HuH-7 (cell line): ENCODE data around the gene SUSD4.

Experiments used
- DNase-seq: peaks from one replicate; pipeline ENCODE4 v3.0.0; 2011; ENCODE audit warnings: low spot score

The SUSD4 gene

GRCh38 chr1:223183268-223183862, 180.6 kb downstream of the SUSD4 start:
- DNase-seq, result no peak

- DNase-seq, result no peak
Observed at GRCh38 chr1:223180731-223181321, 183.2 kb downstream of the SUSD4 start.

GRCh38 chr1:223179786-223180185, 184.2 kb downstream of the SUSD4 start:
- DNase-seq, result no peak

DNA sequence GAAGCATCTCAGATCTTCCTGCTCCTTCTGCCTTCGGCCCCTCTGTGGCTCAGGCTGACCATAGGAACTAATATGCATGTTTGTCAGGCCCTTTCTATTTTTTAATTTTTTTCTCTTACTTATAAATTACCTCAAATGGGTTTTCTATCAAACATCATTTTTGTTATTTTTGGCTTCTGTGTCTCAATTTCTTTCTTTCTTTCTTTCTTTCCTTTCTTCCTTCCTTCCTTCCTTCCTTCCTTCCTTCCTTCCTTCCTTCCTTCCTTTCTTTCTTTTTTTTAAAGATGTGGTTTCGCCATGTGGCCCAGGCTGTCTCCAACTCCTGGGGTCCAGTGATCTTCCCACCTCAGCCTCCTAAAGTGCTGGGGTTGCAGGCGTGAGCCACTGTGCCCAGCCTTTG, 184.7 kb downstream of the SUSD4 start:
- DNase-seq, result no peak

DNA sequence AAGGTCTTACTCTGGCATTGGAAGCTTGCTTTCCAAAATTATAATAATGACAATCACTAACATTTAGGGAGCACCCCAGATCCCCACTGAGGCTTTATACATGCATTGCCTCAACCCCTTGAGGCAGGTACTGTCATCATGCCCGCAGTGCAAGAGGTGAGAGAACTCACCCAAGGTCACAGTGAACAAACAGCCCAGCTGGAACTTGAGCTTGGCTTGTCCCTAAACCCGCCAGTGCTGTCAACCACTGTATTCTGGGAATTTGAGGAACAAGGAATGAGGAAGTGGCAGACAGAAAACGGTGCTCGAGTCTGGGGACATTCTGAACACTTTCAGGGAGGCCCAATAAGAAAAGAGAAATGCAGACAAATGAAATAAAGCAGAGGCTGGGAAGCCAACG, 186.3 kb downstream of the SUSD4 start:
- DNase-seq, result peak; percentile 51

DNA sequence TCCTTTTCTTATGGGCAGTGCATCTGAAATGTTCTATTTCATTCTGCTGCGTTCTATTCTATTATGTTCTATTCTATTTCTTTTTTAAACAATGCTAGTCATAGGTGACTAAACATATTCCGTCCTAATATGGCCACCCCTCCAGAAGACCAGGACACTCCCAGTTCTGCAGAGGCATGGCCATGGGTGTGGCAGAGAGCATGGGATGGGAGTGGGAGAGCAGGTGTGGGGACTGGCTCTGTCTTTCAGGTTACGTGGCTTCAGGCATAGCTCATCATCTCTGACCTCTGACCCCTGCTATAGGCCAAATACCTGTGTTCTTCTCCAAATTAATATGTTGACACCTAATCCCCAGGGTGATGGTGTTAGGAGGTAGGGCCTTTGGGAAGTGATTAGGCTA, 187.5 kb downstream of the SUSD4 start:
- DNase-seq, result no peak

DNA sequence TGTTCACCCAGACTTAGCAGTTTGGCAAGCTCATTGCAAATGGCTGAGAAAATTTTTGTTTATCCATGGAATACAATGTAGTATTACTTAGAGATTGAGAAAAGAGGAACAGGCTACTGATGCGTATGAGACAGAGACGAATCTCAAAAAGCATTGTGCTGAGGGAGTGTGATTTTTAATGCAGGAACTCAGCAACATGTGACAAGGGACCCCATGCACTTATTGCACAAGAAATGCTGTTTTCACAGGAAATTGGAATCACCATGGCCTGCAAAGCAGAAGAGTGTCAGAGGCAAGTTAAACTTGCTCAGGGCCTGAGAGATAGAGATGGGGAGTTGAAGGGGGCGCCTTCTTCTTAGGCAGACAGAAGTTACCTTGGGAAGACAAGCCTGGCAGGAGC, 188.3 kb downstream of the SUSD4 start:
- DNase-seq, result no peak

- DNase-seq, result peak; percentile 42
Observed at GRCh38 chr1:223175032-223175431, 188.9 kb downstream of the SUSD4 start.
